ENCODE results near the gene ADAM33.

GRCh38 chr20:3632311-3633004 lies 49.4 kb downstream of the ADAM33 start:
- TF ChIP-seq CTCF (IDR thresholded peaks at IDR 0.05): peak; percentile 33; the same call in 1 of the 3 replicates
- no peak for TF ChIP-seq RFX5 (IDR thresholded peaks at IDR 0.05)
- TF ChIP-seq CHD2 (IDR thresholded peaks at IDR 0.05; ENCODE audit: low read length, partially characterized antibody): no peak
- no peak for TF ChIP-seq CEBPB (IDR thresholded peaks at IDR 0.05)
- TF ChIP-seq RAD21 (conservative IDR thresholded peaks at IDR 0.05 in 1 of 2, IDR thresholded peaks at IDR 0.05 in 1 of 2): peak; percentile 18 to 35; a peak in 2 of 5 replicates
- TF ChIP-seq HDAC2 (IDR thresholded peaks at IDR 0.05): no peak
- no peak for TF ChIP-seq ELK1 (IDR thresholded peaks at IDR 0.05; ENCODE audit: low read depth, low read length)
- TF ChIP-seq POLR2A (IDR thresholded peaks at IDR 0.05; ENCODE audit: low read length): no peak
- no peak for TF ChIP-seq HOXB5 (CRISPR knock-in tag; IDR thresholded peaks at IDR 0.05)
- no peak for TF ChIP-seq RCOR1 (IDR thresholded peaks at IDR 0.05; ENCODE audit: low read depth, low read length)

Data from A549 (cell line).